NCI-H524 (cell line): Measurements from ENCODE around the gene PNKP.

Source experiments
- DNase-seq, 2 experiments: peaks; one replicate each; lab custom pipeline; 2025; lab: John Stamatoyannopoulos, UW

Gene PNKP

GRCh38 chr19:49866933-49867782 lies at the start of gene PNKP:
Gene PNKP, minus strand, starts transcription at chr19:49867576. Its CDS starts 372 bp downstream, at chr19:49867204.
- peak; percentile 94 for DNase-seq

GRCh38 chr19:49915271-49915670 lies 47.9 kb upstream of the PNKP start:
- DNase-seq, result no peak

GRCh38 chr19:49913720-49914119 lies 46.3 kb upstream of the PNKP start:
- no peak for DNase-seq

- DNase-seq, result no peak
Measured at GRCh38 chr19:49912965-49913685, 45.7 kb upstream of the PNKP start.

- no peak for DNase-seq
Measured at GRCh38 chr19:49911381-49912145, 44.2 kb upstream of the PNKP start.

- DNase-seq, result no peak
Measured at GRCh38 chr19:49910179-49910578, 42.8 kb upstream of the PNKP start.

- no peak for DNase-seq
Measured at GRCh38 chr19:49908480-49909420, 41.4 kb upstream of the PNKP start.

- no peak for DNase-seq
Measured at GRCh38 chr19:49907745-49908446, 40.5 kb upstream of the PNKP start.

GRCh38 chr19:49906879-49907564 lies 39.6 kb upstream of the PNKP start:
- no peak for DNase-seq

- DNase-seq, result no peak
Measured at GRCh38 chr19:49904136-49904535, 36.8 kb upstream of the PNKP start.

GRCh38 chr19:49896863-49897621 lies 29.7 kb upstream of the PNKP start, which contains the start of gene IL4I1:
Gene IL4I1, minus strand, starts transcription at chr19:49896887. Its CDS starts 727 bp downstream, at chr19:49896160.
- DNase-seq, result no peak

- DNase-seq, result no peak
Measured at GRCh38 chr19:49895566-49896297, 28.4 kb upstream of the PNKP start.

- DNase-seq, result no peak
Measured at GRCh38 chr19:49894879-49895565, 27.6 kb upstream of the PNKP start.

GRCh38 chr19:49894011-49894664 lies 26.8 kb upstream of the PNKP start:
- no peak for DNase-seq

GRCh38 chr19:49892716-49893115 lies 25.3 kb upstream of the PNKP start:
- no peak for DNase-seq

GRCh38 chr19:49891393-49891792 lies 24.0 kb upstream of the PNKP start:
- DNase-seq, result no peak
